Memory B cell (primary cell): ENCODE data around the gene CHCHD2.
A peak's percentile ranks its signal among the peaks of the same experiment; 100 is the strongest.
"Not testable (repeated sequence)": the region's sequence is repeated elsewhere in the genome, so short reads cannot be mapped to it uniquely, and the experiment has no call there.

Source experiments
- ATAC-seq: fragments of 150-1000 bp; cut with Tn5 transposase; 2 replicates; pipeline ENCODE4 v1.10.0; 2021; ENCODE audit warnings: low read depth, mild to moderate bottlenecking, moderate library complexity
- DNase-seq, 2 donors: peaks; one replicate each; pipeline ENCODE4 v3.0.0; 2022; ENCODE audit warnings: low spot score in 2 of 2
- H3K27ac Mint-ChIP-seq: one replicate; pipeline ENCODE4 v1.8.0; 2022; ENCODE audit warnings: mild to moderate bottlenecking, moderate library complexity, mixed read lengths
- H3K27me3 Mint-ChIP-seq: one replicate; pipeline ENCODE4 v1.8.0; 2022; ENCODE audit warnings: mixed read lengths
- H3K36me3 Mint-ChIP-seq: one replicate; pipeline ENCODE4 v1.8.0; 2022; ENCODE audit warnings: mild to moderate bottlenecking, mixed read lengths
- H3K4me1 Mint-ChIP-seq: one replicate; pipeline ENCODE4 v1.8.0; 2022; ENCODE audit warnings: mixed read lengths
- H3K4me3 Mint-ChIP-seq: one replicate; pipeline ENCODE4 v1.8.0; 2022; ENCODE audit warnings: mild to moderate bottlenecking, moderate library complexity, mixed read lengths
- H3K9me3 Mint-ChIP-seq: one replicate; pipeline ENCODE4 v1.8.0; 2022; ENCODE audit warnings: mixed read lengths

CHCHD2 gene

GRCh38 chr7:56106108-56107073 is at the start of gene CHCHD2:
Gene CHCHD2, minus strand, starts transcription at chr7:56106476. Its CDS starts 63 bp downstream, at chr7:56106413.
- peak; percentile 78 to 88 for DNase-seq
- Mint-ChIP-seq H3K27me3 (peaks cover 2% of the 10 kb centered on the region), H3K36me3 (peaks cover 6% of the 10 kb centered on the region), H3K4me1 (peaks cover 20% of the 10 kb centered on the region), H3K27ac (peak within 1 kb of the TSS; percentile 98), H3K4me3 (peak within 1 kb of the TSS; percentile 100), H3K9me3 (no peaks in the 10 kb centered on the region)
- peak; percentile 97 for ATAC-seq

DNA sequence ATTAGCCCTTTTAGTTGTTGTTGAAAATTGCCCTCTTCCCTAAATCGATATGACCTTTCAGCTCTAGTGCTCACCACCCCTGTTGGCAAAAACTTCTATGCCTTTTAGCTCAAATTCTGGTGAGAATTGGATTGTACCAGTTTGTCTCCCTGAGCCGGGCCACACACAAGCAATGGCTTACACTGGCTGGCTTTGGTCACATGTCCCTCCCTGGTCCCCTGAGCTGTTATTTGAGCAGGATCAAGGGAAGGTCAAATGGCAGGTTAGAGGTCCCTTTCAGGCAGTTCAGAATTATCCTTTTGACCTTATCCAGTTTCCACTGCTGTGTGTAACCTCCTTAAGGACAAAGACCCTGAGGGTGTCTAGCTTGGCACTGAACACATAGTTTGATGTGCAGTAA is 24.8 kb upstream of the CHCHD2 start:
- not testable (repeated sequence) for H3K4me1 Mint-ChIP-seq, H3K4me3 Mint-ChIP-seq, H3K36me3 Mint-ChIP-seq, H3K9me3 Mint-ChIP-seq, H3K27me3 Mint-ChIP-seq, H3K27ac Mint-ChIP-seq, ATAC-seq, DNase-seq

DNA sequence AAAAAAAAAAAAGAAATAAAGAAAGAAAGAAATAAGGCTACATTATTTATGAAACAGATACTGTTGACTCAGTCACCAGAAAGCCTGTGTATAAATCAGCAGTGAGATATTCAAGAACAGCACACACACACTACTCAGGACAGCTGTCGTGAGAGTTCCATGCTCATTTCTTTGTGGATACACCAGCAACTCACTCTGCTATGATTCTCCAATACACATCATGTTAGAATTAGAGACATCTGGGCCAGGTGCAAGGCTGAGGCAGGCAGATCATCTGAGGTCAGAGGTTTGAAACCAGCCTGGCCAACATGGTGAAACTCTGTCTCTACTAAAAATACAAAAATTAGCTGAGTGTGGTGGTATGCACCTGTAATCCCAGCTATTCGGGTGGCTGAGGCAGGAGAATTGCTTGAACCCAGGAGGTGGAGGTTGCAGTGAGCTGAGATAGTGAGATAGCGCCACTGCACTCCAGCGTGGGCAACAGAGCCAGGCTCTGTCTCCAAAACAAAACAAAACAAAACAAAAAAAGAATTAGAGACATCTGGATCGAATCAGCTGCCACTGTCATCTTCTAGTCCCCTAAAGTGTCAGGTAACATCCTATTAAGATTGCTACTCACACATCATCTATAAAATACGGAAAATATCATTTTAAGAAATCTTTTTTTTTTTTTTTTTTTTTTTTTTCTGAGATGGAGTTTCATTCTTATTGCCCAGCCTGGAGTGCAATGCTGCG is 21.1 kb upstream of the CHCHD2 start:
- DNase-seq, result no peak

GRCh38 chr7:56125831-56126230 is 19.6 kb upstream of the CHCHD2 start:
- Mint-ChIP-seq H3K4me3 (no peak overlapping the region), H3K36me3 (no peaks in the 10 kb centered on the region), H3K27me3 (peaks cover 5% of the 10 kb centered on the region), H3K27ac (no peak overlapping the region), H3K4me1 (no peaks in the 10 kb centered on the region), H3K9me3 (no peaks in the 10 kb centered on the region)
- DNase-seq (no peak), ATAC-seq (no peak)

More for the DNA sequence above, 21.1 kb upstream of the CHCHD2 start:
- H3K4me1 Mint-ChIP-seq, result no peaks in the 10 kb centered on the region
- H3K27ac Mint-ChIP-seq, result no peak overlapping the region
- H3K9me3 Mint-ChIP-seq, result no peaks in the 10 kb centered on the region
- no peaks in the 10 kb centered on the region for H3K36me3 Mint-ChIP-seq
- no peak overlapping the region for H3K4me3 Mint-ChIP-seq
- no peak for ATAC-seq
- H3K27me3 Mint-ChIP-seq, result peaks cover 5% of the 10 kb centered on the region

GRCh38 chr7:56124981-56125380 is 18.7 kb upstream of the CHCHD2 start:
- Mint-ChIP-seq H3K9me3 (no peaks in the 10 kb centered on the region), H3K4me1 (no peaks in the 10 kb centered on the region), H3K27me3 (peaks cover 5% of the 10 kb centered on the region), H3K36me3 (no peaks in the 10 kb centered on the region), H3K27ac (no peak overlapping the region), H3K4me3 (no peak overlapping the region)
- DNase-seq (no peak), ATAC-seq (no peak)

- Mint-ChIP-seq H3K4me1 (no peaks in the 10 kb centered on the region), H3K27me3 (peaks cover 3% of the 10 kb centered on the region), H3K36me3 (no peaks in the 10 kb centered on the region), H3K9me3 (no peaks in the 10 kb centered on the region), H3K4me3 (no peak overlapping the region), H3K27ac (no peak overlapping the region)
- no peak for ATAC-seq
- no peak for DNase-seq
These were observed 15.2 kb upstream of the CHCHD2 start for GRCh38 chr7:56121440-56121839.

GRCh38 chr7:56115852-56116538 is 9.7 kb upstream of the CHCHD2 start, which contains the start of gene NUPR2:
Gene NUPR2, minus strand, starts transcription at chr7:56116417. Its CDS starts 103 bp downstream, at chr7:56116314.
- Mint-ChIP-seq H3K4me1 (no peaks in the 10 kb centered on the region), H3K27ac (no peak within 1 kb of the TSS), H3K36me3 (no peaks in the 10 kb centered on the region), H3K4me3 (no peak within 1 kb of the TSS), H3K9me3 (no peaks in the 10 kb centered on the region), H3K27me3 (no peaks in the 10 kb centered on the region)
- DNase-seq (no peak), ATAC-seq (no peak)

- not testable (repeated sequence) for H3K27ac Mint-ChIP-seq, DNase-seq, H3K9me3 Mint-ChIP-seq, H3K27me3 Mint-ChIP-seq, H3K36me3 Mint-ChIP-seq, H3K4me3 Mint-ChIP-seq, H3K4me1 Mint-ChIP-seq, ATAC-seq
These were observed 6.0 kb upstream of the CHCHD2 start for GRCh38 chr7:56112244-56112643.

- ATAC-seq (no peak), DNase-seq (no peak)
- Mint-ChIP-seq H3K9me3 (no peaks in the 10 kb centered on the region), H3K27ac (no peak overlapping the region), H3K4me1 (peaks cover 17% of the 10 kb centered on the region), H3K27me3 (peaks cover 2% of the 10 kb centered on the region), H3K4me3 (no peak overlapping the region), H3K36me3 (peaks cover 2% of the 10 kb centered on the region)
These were observed 4.3 kb upstream of the CHCHD2 start for GRCh38 chr7:56110611-56111010.

- Mint-ChIP-seq H3K36me3 (peaks cover 5% of the 10 kb centered on the region), H3K4me1 (peaks cover 20% of the 10 kb centered on the region), H3K9me3 (no peaks in the 10 kb centered on the region), H3K27ac (no peak overlapping the region), H3K27me3 (peaks cover 2% of the 10 kb centered on the region), H3K4me3 (no peak overlapping the region)
- no peak for ATAC-seq
- DNase-seq, result no peak
These were observed 1.6 kb upstream of the CHCHD2 start for GRCh38 chr7:56107954-56108258.

DNA sequence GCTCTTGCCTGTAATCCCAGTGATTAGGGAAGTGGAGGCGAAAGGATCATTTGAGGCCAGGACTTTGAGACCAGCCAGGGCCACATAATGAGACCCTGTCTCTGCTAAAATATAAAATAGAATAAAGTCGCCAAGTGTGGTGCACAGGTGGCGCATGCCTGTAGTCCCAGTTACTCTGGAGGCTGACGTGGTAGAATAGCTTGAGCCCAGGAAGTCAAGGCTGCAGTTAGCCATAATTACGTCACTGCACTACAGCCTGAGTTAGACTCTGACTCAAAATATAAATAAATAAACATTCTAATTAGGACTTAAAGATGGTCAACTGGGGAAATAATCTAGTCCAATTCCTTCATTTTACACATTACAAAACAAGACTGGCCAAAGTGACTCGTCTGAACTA is 768 bp downstream of the CHCHD2 start:
- Mint-ChIP-seq H3K27ac (peak overlapping the region; percentile 98), H3K27me3 (peaks cover 2% of the 10 kb centered on the region), H3K36me3 (peaks cover 13% of the 10 kb centered on the region), H3K4me3 (peak overlapping the region; percentile 100), H3K9me3 (no peaks in the 10 kb centered on the region), H3K4me1 (peaks cover 20% of the 10 kb centered on the region)
- DNase-seq, result no peak
- ATAC-seq, result no peak

GRCh38 chr7:56104138-56104537 is 2.1 kb downstream of the CHCHD2 start:
- ATAC-seq, DNase-seq, H3K27ac Mint-ChIP-seq, H3K27me3 Mint-ChIP-seq, H3K4me3 Mint-ChIP-seq, H3K9me3 Mint-ChIP-seq: not testable (repeated sequence)
- Mint-ChIP-seq H3K4me1 (peaks cover 23% of the 10 kb centered on the region), H3K36me3 (peaks cover 20% of the 10 kb centered on the region)

DNA sequence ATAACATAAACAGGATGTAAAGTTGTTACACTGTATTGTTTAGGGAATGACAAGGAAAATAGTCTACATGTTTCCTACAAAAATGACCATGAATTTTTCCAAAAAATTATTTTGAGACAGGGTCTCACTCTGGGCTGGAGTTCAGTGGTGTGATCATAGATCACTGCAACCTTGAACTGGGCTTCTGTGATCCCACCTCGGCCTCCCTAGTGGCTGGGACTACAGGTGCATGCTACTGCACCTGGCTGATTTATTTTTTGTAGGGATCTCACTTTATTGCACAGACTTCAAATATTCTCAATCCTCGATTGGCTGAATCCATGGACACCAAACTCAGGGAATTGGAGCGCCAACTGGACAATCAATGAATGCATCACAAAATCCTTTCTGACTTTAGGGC is 6.6 kb downstream of the CHCHD2 start:
- peaks cover 5% of the 10 kb centered on the region for H3K4me1 Mint-ChIP-seq
- H3K9me3 Mint-ChIP-seq, result no peaks in the 10 kb centered on the region
- H3K36me3 Mint-ChIP-seq, result peaks cover 21% of the 10 kb centered on the region
- H3K27ac Mint-ChIP-seq, result peak overlapping the region; percentile 55
- ATAC-seq, result no peak
- no peak for DNase-seq
- no peaks in the 10 kb centered on the region for H3K27me3 Mint-ChIP-seq
- no peak overlapping the region for H3K4me3 Mint-ChIP-seq
